Measurements from ENCODE around the gene RNF144A.

- TF ChIP-seq, protein P1, sequence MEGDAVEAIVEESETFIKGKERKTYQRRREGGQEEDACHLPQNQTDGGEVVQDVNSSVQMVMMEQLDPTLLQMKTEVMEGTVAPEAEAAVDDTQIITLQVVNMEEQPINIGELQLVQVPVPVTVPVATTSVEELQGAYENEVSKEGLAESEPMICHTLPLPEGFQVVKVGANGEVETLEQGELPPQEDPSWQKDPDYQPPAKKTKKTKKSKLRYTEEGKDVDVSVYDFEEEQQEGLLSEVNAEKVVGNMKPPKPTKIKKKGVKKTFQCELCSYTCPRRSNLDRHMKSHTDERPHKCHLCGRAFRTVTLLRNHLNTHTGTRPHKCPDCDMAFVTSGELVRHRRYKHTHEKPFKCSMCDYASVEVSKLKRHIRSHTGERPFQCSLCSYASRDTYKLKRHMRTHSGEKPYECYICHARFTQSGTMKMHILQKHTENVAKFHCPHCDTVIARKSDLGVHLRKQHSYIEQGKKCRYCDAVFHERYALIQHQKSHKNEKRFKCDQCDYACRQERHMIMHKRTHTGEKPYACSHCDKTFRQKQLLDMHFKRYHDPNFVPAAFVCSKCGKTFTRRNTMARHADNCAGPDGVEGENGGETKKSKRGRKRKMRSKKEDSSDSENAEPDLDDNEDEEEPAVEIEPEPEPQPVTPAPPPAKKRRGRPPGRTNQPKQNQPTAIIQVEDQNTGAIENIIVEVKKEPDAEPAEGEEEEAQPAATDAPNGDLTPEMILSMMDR (conservative IDR thresholded peaks at IDR 0.05 in 1 of 2, IDR thresholded peaks at IDR 0.05 in 1 of 2; ENCODE audit: extremely low read depth in 1 of 2, insufficient read depth in 1 of 2, low read depth in 1 of 2, low read length in 2 of 2), result no peak
- no peak for TF ChIP-seq EZH2 (IDR thresholded peaks at IDR 0.05; ENCODE audit: borderline replicate concordance, low read length)
These were observed 36.2 kb upstream of the RNF144A start for GRCh38 chr2:6881046-6881445.

Measured in mammary epithelial cell (primary cell).